ENCODE measurements around the gene EFCC1. TPM values are rescaled to one million over a fixed set of nuclear protein-coding genes. Genes with fewer than 3 reads are reported as not detected.

The EFCC1 gene
- polyA plus RNA-seq, 1 donor (not counting 4 experiments of a cell fraction or from before 2014, with no cell fraction given), result not detected

DNA sequence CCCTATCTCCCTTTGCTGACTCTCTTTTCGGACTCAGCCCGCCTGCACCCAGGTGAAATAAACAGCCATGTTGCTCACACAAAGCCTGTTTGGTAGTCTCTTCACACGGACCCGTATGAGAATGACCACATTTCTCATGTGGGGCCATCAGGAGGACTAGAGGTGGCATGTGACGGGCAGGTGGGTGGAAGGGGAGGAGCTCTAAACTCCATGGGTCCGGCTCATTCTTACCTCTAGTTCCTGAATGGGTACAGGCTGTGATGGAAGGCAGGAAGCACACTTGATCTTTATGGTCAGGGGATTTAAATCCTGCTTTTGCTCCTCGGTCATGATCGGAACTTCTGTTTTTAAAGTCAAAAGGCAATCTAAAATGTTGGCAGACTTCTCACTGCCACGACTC is 35.8 kb upstream of the EFCC1 start:
- no peak overlapping the region for H3K4me2 ChIP-seq (ENCODE audit: control insufficient read depth, extremely low read depth, insufficient read depth, low read depth, low read length)
- no peaks in the 10 kb centered on the region for H3K9me3 ChIP-seq (ENCODE audit: control insufficient read depth, low read depth, low read length)
- H3K9me1 ChIP-seq (ENCODE audit: control insufficient read depth, extremely low read depth, insufficient read depth, low read length), result no peaks in the 10 kb centered on the region
- TF ChIP-seq, protein P1, sequence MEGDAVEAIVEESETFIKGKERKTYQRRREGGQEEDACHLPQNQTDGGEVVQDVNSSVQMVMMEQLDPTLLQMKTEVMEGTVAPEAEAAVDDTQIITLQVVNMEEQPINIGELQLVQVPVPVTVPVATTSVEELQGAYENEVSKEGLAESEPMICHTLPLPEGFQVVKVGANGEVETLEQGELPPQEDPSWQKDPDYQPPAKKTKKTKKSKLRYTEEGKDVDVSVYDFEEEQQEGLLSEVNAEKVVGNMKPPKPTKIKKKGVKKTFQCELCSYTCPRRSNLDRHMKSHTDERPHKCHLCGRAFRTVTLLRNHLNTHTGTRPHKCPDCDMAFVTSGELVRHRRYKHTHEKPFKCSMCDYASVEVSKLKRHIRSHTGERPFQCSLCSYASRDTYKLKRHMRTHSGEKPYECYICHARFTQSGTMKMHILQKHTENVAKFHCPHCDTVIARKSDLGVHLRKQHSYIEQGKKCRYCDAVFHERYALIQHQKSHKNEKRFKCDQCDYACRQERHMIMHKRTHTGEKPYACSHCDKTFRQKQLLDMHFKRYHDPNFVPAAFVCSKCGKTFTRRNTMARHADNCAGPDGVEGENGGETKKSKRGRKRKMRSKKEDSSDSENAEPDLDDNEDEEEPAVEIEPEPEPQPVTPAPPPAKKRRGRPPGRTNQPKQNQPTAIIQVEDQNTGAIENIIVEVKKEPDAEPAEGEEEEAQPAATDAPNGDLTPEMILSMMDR (optimal IDR thresholded peaks at IDR 0.05 in 1 of 3, IDR thresholded peaks at IDR 0.05 in 1 of 3, conservative IDR thresholded peaks at IDR 0.05 in 1 of 3; ENCODE audit: extremely low read depth in 1 of 3, insufficient read depth in 2 of 3, low read length in 3 of 3), result no peak
- no peak for TF ChIP-seq EZH2 (IDR thresholded peaks at IDR 0.05; ENCODE audit: low read length)
- H3K27ac ChIP-seq (ENCODE audit: control insufficient read depth, insufficient read depth, low read length), result no peak overlapping the region
- no peak for FAIRE-seq
- H2AFZ ChIP-seq (ENCODE audit: control insufficient read depth, low read length), result no peak overlapping the region
- no peaks in the 10 kb centered on the region for H3K27me3 ChIP-seq (ENCODE audit: control insufficient read depth, extremely low read depth, insufficient read depth, low read length)
- DNase-seq (ENCODE audit: low read depth, low spot score), result no peak
- no peak overlapping the region for H3K9ac ChIP-seq (ENCODE audit: control insufficient read depth, extremely low read depth, insufficient read depth, low read length)
- H3K4me3 ChIP-seq (ENCODE audit: control insufficient read depth in 2 of 3, extremely low read depth in 1 of 3, insufficient read depth in 2 of 3, low read depth in 1 of 3, low read length in 3 of 3), result no peak overlapping the region
- H3K36me3 ChIP-seq (ENCODE audit: control insufficient read depth in 2 of 2, extremely low read depth in 1 of 2, insufficient read depth in 2 of 2, low read length in 2 of 2), result no peaks in the 10 kb centered on the region
- dilution Hi-C loops (cut with MboI; ENCODE audit: extremely low pct_ligation_motif_present, low sequenced_read_pairs), result no loop called here
- H4K20me1 ChIP-seq (ENCODE audit: control insufficient read depth, extremely low read depth, insufficient read depth, low read length), result no peaks in the 10 kb centered on the region
- H3K79me2 ChIP-seq (ENCODE audit: control insufficient read depth, insufficient read depth, low read length), result no peaks in the 10 kb centered on the region
- H3K4me1 ChIP-seq (ENCODE audit: control insufficient read depth, extremely low read depth, insufficient read depth, low read length), result peaks cover 10% of the 10 kb centered on the region

DNA sequence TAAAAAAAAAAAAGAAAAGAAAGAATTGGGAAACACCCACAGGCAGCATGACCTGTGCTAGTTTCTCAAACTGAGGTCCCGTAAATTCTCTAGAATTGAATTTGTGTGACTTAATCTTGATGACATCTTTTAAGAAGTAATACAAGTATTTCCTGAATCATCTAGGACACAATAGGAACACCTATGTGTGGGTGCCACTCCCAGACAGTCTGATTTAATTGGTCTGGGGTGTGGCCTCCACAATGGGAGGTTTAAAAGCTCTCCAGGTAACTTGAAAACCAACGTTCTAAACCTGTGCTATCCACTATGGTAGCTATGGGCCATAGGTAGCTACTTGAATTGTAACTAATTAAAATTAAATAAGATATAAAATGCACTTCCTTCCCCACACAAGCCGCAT is 35.3 kb upstream of the EFCC1 start:
- dilution Hi-C loops (cut with MboI; ENCODE audit: extremely low pct_ligation_motif_present, low sequenced_read_pairs), result no loop called here
- peak; percentile 5 for DNase-seq (ENCODE audit: low read depth, low spot score)

More for the DNA sequence above, 35.3 kb upstream of the EFCC1 start:
- Histone ChIP-seq H3K4me1 (ENCODE audit: control insufficient read depth, extremely low read depth, insufficient read depth, low read length) (peaks cover 10% of the 10 kb centered on the region), H3K27me3 (ENCODE audit: control insufficient read depth, extremely low read depth, insufficient read depth, low read length) (no peaks in the 10 kb centered on the region), H3K36me3 (ENCODE audit: control insufficient read depth in 2 of 2, extremely low read depth in 1 of 2, insufficient read depth in 2 of 2, low read length in 2 of 2) (no peaks in the 10 kb centered on the region), H2AFZ (ENCODE audit: control insufficient read depth, low read length) (no peak overlapping the region), H3K4me2 (ENCODE audit: control insufficient read depth, extremely low read depth, insufficient read depth, low read depth, low read length) (peak overlapping the region; percentile 3), H3K9ac (ENCODE audit: control insufficient read depth, extremely low read depth, insufficient read depth, low read length) (no peak overlapping the region), H4K20me1 (ENCODE audit: control insufficient read depth, extremely low read depth, insufficient read depth, low read length) (no peaks in the 10 kb centered on the region), H3K27ac (ENCODE audit: control insufficient read depth, insufficient read depth, low read length) (no peak overlapping the region), H3K4me3 (ENCODE audit: control insufficient read depth in 2 of 3, extremely low read depth in 1 of 3, insufficient read depth in 2 of 3, low read depth in 1 of 3, low read length in 3 of 3) (no peak overlapping the region), H3K79me2 (ENCODE audit: control insufficient read depth, insufficient read depth, low read length) (no peaks in the 10 kb centered on the region), H3K9me3 (ENCODE audit: control insufficient read depth, low read depth, low read length) (no peaks in the 10 kb centered on the region), H3K9me1 (ENCODE audit: control insufficient read depth, extremely low read depth, insufficient read depth, low read length) (no peaks in the 10 kb centered on the region)
- TF ChIP-seq, protein P1 (optimal IDR thresholded peaks at IDR 0.05 in 1 of 3, IDR thresholded peaks at IDR 0.05 in 1 of 3, conservative IDR thresholded peaks at IDR 0.05 in 1 of 3; ENCODE audit: extremely low read depth in 1 of 3, insufficient read depth in 2 of 3, low read length in 3 of 3), result no peak
- TF ChIP-seq EZH2 (IDR thresholded peaks at IDR 0.05; ENCODE audit: low read length), result no peak
- FAIRE-seq, result peak; percentile 41
